Measurements from ENCODE around the gene POTEH. TPM values are rescaled to one million over a fixed set of nuclear protein-coding genes. Genes with fewer than 3 reads are reported as not detected.
"Not testable (repeated sequence)": the region's sequence is repeated elsewhere in the genome, so short reads cannot be mapped to it uniquely, and the experiment has no call there.

Gene POTEH
- total and polyA plus RNA-seq, 2 donors (not counting 3 experiments of a cell fraction or from before 2014, with no cell fraction given), result not detected

GRCh38 chr22:15669430-15669829 lies 20.4 kb upstream of the POTEH start:
- intact Hi-C loops (cut with micrococcal nuclease); H3K27ac ChIP-seq (ENCODE audit: insufficient read depth, low read depth, low read length); FAIRE-seq; CTCF ChIA-PET; H3K9me1 ChIP-seq (replicated peaks; ENCODE audit: control insufficient read depth, extremely low read depth, insufficient read depth, low read length); H3K36me3 ChIP-seq (ENCODE audit: control insufficient read depth in 2 of 2, extremely low read depth in 1 of 2, insufficient read depth in 2 of 2, low read length in 2 of 2); dilution Hi-C loops (cut with MboI; ENCODE audit: extremely low pct_ligation_motif_present, low sequenced_read_pairs); DNase-seq (ENCODE audit: low read depth, low spot score); H4K20me1 ChIP-seq (replicated peaks; ENCODE audit: control insufficient read depth, extremely low read depth, insufficient read depth, low read length); H3K4me1 ChIP-seq (ENCODE audit: control insufficient read depth, extremely low read depth, insufficient read depth, low read length); H3K9me3 ChIP-seq (replicated peaks; ENCODE audit: control insufficient read depth, insufficient read depth, low read length); H3K27me3 ChIP-seq (ENCODE audit: control insufficient read depth in 2 of 2, insufficient read depth in 2 of 2, low read length in 2 of 2); H3K79me2 ChIP-seq (ENCODE audit: control insufficient read depth, insufficient read depth, low read length); BruUV-seq (replicated peaks); H3K4me2 ChIP-seq (ENCODE audit: insufficient read depth, low read length); POLR2A ChIA-PET; H3K4me3 ChIP-seq (replicated peaks in 1 of 3; ENCODE audit: insufficient read depth in 1 of 3, low read depth in 1 of 3, low read length in 3 of 3); H3K9ac ChIP-seq (replicated peaks; ENCODE audit: extremely low read depth, insufficient read depth, low read length); H2AFZ ChIP-seq (ENCODE audit: low read depth, low read length): not testable (repeated sequence)

- H3K4me1 ChIP-seq (ENCODE audit: control insufficient read depth, extremely low read depth, insufficient read depth, low read length); H3K9me3 ChIP-seq (replicated peaks; ENCODE audit: control insufficient read depth, insufficient read depth, low read length); DNase-seq (ENCODE audit: low read depth, low spot score); dilution Hi-C loops (cut with MboI; ENCODE audit: extremely low pct_ligation_motif_present, low sequenced_read_pairs); BruUV-seq (replicated peaks); H3K27me3 ChIP-seq (ENCODE audit: control insufficient read depth in 2 of 2, insufficient read depth in 2 of 2, low read length in 2 of 2); H3K9ac ChIP-seq (replicated peaks; ENCODE audit: extremely low read depth, insufficient read depth, low read length); H3K27ac ChIP-seq (ENCODE audit: insufficient read depth, low read depth, low read length); CTCF ChIA-PET; POLR2A ChIA-PET; H3K9me1 ChIP-seq (replicated peaks; ENCODE audit: control insufficient read depth, extremely low read depth, insufficient read depth, low read length); H3K79me2 ChIP-seq (ENCODE audit: control insufficient read depth, insufficient read depth, low read length); H3K4me3 ChIP-seq (replicated peaks in 1 of 3; ENCODE audit: insufficient read depth in 1 of 3, low read depth in 1 of 3, low read length in 3 of 3); H3K4me2 ChIP-seq (ENCODE audit: insufficient read depth, low read length); FAIRE-seq; intact Hi-C loops (cut with micrococcal nuclease); H2AFZ ChIP-seq (ENCODE audit: low read depth, low read length); H3K36me3 ChIP-seq (ENCODE audit: control insufficient read depth in 2 of 2, extremely low read depth in 1 of 2, insufficient read depth in 2 of 2, low read length in 2 of 2); H4K20me1 ChIP-seq (replicated peaks; ENCODE audit: control insufficient read depth, extremely low read depth, insufficient read depth, low read length): not testable (repeated sequence)
These were observed 10.1 kb upstream of the POTEH start for GRCh38 chr22:15679702-15680101.

- H3K9me1 ChIP-seq (replicated peaks; ENCODE audit: control insufficient read depth, extremely low read depth, insufficient read depth, low read length); H3K9me3 ChIP-seq (replicated peaks; ENCODE audit: control insufficient read depth, insufficient read depth, low read length); H3K4me2 ChIP-seq (ENCODE audit: insufficient read depth, low read length); POLR2A ChIA-PET; H4K20me1 ChIP-seq (replicated peaks; ENCODE audit: control insufficient read depth, extremely low read depth, insufficient read depth, low read length); H2AFZ ChIP-seq (ENCODE audit: low read depth, low read length); dilution Hi-C loops (cut with MboI; ENCODE audit: extremely low pct_ligation_motif_present, low sequenced_read_pairs); BruUV-seq (replicated peaks); H3K79me2 ChIP-seq (ENCODE audit: control insufficient read depth, insufficient read depth, low read length); intact Hi-C loops (cut with micrococcal nuclease); CTCF ChIA-PET; H3K4me1 ChIP-seq (ENCODE audit: control insufficient read depth, extremely low read depth, insufficient read depth, low read length); FAIRE-seq; H3K9ac ChIP-seq (replicated peaks; ENCODE audit: extremely low read depth, insufficient read depth, low read length); H3K27ac ChIP-seq (ENCODE audit: insufficient read depth, low read depth, low read length); H3K4me3 ChIP-seq (replicated peaks in 1 of 3; ENCODE audit: insufficient read depth in 1 of 3, low read depth in 1 of 3, low read length in 3 of 3); DNase-seq (ENCODE audit: low read depth, low spot score); H3K36me3 ChIP-seq (ENCODE audit: control insufficient read depth in 2 of 2, extremely low read depth in 1 of 2, insufficient read depth in 2 of 2, low read length in 2 of 2); H3K27me3 ChIP-seq (ENCODE audit: control insufficient read depth in 2 of 2, insufficient read depth in 2 of 2, low read length in 2 of 2): not testable (repeated sequence)
These were observed 5.7 kb upstream of the POTEH start for GRCh38 chr22:15684115-15684514.

- H3K36me3 ChIP-seq (ENCODE audit: control insufficient read depth in 2 of 2, extremely low read depth in 1 of 2, insufficient read depth in 2 of 2, low read length in 2 of 2); H2AFZ ChIP-seq (ENCODE audit: low read depth, low read length); dilution Hi-C loops (cut with MboI; ENCODE audit: extremely low pct_ligation_motif_present, low sequenced_read_pairs); intact Hi-C loops (cut with micrococcal nuclease); H3K4me1 ChIP-seq (ENCODE audit: control insufficient read depth, extremely low read depth, insufficient read depth, low read length); CTCF ChIA-PET; H3K4me3 ChIP-seq (replicated peaks in 1 of 3; ENCODE audit: insufficient read depth in 1 of 3, low read depth in 1 of 3, low read length in 3 of 3); H4K20me1 ChIP-seq (replicated peaks; ENCODE audit: control insufficient read depth, extremely low read depth, insufficient read depth, low read length); H3K9me3 ChIP-seq (replicated peaks; ENCODE audit: control insufficient read depth, insufficient read depth, low read length); H3K79me2 ChIP-seq (ENCODE audit: control insufficient read depth, insufficient read depth, low read length); H3K27ac ChIP-seq (ENCODE audit: insufficient read depth, low read depth, low read length); BruUV-seq (replicated peaks); H3K4me2 ChIP-seq (ENCODE audit: insufficient read depth, low read length); H3K9ac ChIP-seq (replicated peaks; ENCODE audit: extremely low read depth, insufficient read depth, low read length); H3K27me3 ChIP-seq (ENCODE audit: control insufficient read depth in 2 of 2, insufficient read depth in 2 of 2, low read length in 2 of 2); POLR2A ChIA-PET; DNase-seq (ENCODE audit: low read depth, low spot score); FAIRE-seq; H3K9me1 ChIP-seq (replicated peaks; ENCODE audit: control insufficient read depth, extremely low read depth, insufficient read depth, low read length): not testable (repeated sequence)
These were observed 5.1 kb upstream of the POTEH start for GRCh38 chr22:15684695-15685094.

All from endothelial cell of umbilical vein (primary cell).